CD4-positive, CD25-positive, alpha-beta regulatory T cell (primary cell): ENCODE measurements around the gene LRRC51. TPM values are rescaled to one million over a fixed set of nuclear protein-coding genes. Genes with fewer than 3 reads are reported as not detected.

Experiments used
- ATAC-seq, 2 donors: fragments of 150-1000 bp; cut with Tn5 transposase; one replicate each; pipeline ENCODE4 v1.10.0; 2021; ENCODE audit warnings: low read depth in 2 of 2, moderate number of reproducible peaks in 2 of 2, moderate library complexity in 1 of 2
- DNase-seq, 3 donors: peaks; one replicate each; pipeline versions ENCODE4 v3.0.0 to v3.0.0-alpha.2; 2012 to 2022; ENCODE audit warnings: mixed read lengths in 1 of 3
- H3K27ac ChIP-seq: one replicate; pipeline ENCODE4 v1.7.0; 2013; ENCODE audit warnings: mild to moderate bottlenecking, low read length; ENCODE audit not compliant: insufficient read depth, poor library complexity, severe bottlenecking
- H3K27me3 ChIP-seq: one replicate; pipeline ENCODE4 v1.7.0; 2013; ENCODE audit warnings: low read length; ENCODE audit not compliant: control insufficient read depth, insufficient read depth
- H3K36me3 ChIP-seq: one replicate; pipeline ENCODE4 v1.7.0; 2013; ENCODE audit warnings: mild to moderate bottlenecking, low read length, moderate library complexity; ENCODE audit not compliant: control insufficient read depth, insufficient read depth
- H3K4me1 ChIP-seq: 2 replicates; pipeline ENCODE4 v1.7.0; 2013; ENCODE audit warnings: mild to moderate bottlenecking, low read length; ENCODE audit not compliant: insufficient read depth, control insufficient read depth, poor library complexity, severe bottlenecking
- H3K4me3 ChIP-seq: one replicate; pipeline ENCODE4 v1.7.0; 2013; ENCODE audit warnings: low read depth, mild to moderate bottlenecking, low read length, moderate library complexity
- H3K9me3 ChIP-seq, 2 experiments: 1 replicate in 1 of 2; 2 replicates in 1 of 2; pipeline ENCODE4 v1.7.0; 2013; ENCODE audit warnings: low read length in 2 of 2, mild to moderate bottlenecking in 1 of 2, moderate library complexity in 1 of 2; ENCODE audit not compliant: control insufficient read depth in 2 of 2
- H3K27ac Mint-ChIP-seq, 3 donors: one replicate each; pipeline ENCODE4 v1.8.0; 2020 to 2022; ENCODE audit warnings: mild to moderate bottlenecking in 3 of 3, mixed read lengths in 3 of 3, moderate library complexity in 2 of 3
- H3K27me3 Mint-ChIP-seq: one replicate; pipeline ENCODE4 v1.8.0; 2022; ENCODE audit warnings: mild to moderate bottlenecking, mixed read lengths
- H3K36me3 Mint-ChIP-seq: one replicate; pipeline ENCODE4 v1.8.0; 2020; ENCODE audit warnings: mixed read lengths
- H3K4me1 Mint-ChIP-seq, 4 donors: one replicate each; pipeline ENCODE4 v1.8.0; 2020 to 2022; ENCODE audit warnings: mixed read lengths in 4 of 4, mild to moderate bottlenecking in 1 of 4
- H3K4me3 Mint-ChIP-seq, 4 donors: one replicate each; pipeline ENCODE4 v1.8.0; 2020 to 2022; ENCODE audit warnings: mild to moderate bottlenecking in 4 of 4, mixed read lengths in 4 of 4, moderate library complexity in 3 of 4
- H3K9me3 Mint-ChIP-seq, 7 donors: one replicate each; pipeline ENCODE4 v1.8.0; 2020 to 2022; ENCODE audit warnings: mixed read lengths in 7 of 7, mild to moderate bottlenecking in 3 of 7, moderate library complexity in 2 of 7
- polyA plus RNA-seq, 4 donors: library from polyadenylated mRNA; unstranded; fragments of 300-500 nt; fragmentation: Illumina TruSeq; gene quantifications; one replicate each; pipeline ENCODE4 v1.2.3, GENCODE V29; 2021
- total RNA-seq: library from RNA; stranded (reverse); gene quantifications from one replicate; pipeline ENCODE4 v1.2.3, GENCODE V29; 2022

The LRRC51 gene
- total and polyA plus RNA-seq, 5 donors from 2014 or later = 1.5 to 9.4 (median 4.0) TPM

DNA sequence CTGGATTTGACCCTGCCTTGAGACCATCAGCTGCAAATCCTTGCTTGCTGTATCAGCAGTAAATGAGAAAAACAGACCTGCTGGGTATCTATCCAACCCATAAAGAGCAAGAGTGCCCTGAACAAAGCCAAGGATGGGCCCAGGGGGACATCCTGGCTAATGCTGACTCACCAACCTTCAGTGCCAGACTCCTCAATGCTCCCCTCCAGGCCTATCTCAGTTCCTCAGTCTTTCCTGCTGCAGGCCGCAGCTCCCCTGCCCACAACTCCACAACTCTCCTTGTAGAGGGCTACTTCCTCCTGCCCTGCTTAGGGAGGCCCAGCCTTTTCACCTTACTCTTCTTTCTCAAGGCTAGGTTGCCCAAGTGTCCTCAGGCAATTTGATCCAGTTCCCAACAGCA, 19.8 kb downstream of the LRRC51 start:
- Mint-ChIP-seq H3K4me3 (peak overlapping the region in 2 of 4 donors; percentile 92 to 95), H3K27me3 (no peaks in the 10 kb centered on the region)

DNA sequence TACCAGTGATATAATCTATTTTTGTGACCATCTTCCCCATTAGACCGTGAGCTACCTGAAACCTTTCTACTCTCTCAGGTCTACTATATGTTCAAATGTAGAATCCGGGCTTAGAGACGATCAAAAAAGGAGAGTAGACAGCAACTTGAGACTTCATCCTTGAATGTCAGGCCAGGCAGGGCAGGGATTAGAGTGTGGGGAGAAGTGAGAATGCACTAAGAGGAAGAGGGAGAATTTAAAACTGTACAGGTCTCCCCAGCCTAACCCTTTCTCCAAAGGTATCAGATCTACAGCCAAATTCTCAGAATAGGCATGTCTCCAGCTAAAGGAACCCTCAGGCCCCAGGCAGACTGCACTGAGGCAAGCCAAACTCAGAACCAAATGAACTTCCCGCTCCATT, 21.5 kb downstream of the LRRC51 start:
- Histone ChIP-seq H3K9me3 (no peaks in the 10 kb centered on the region), H3K4me1 (peaks cover 31% of the 10 kb centered on the region), H3K27ac (peak overlapping the region; percentile 90), H3K36me3 (peaks cover 26% of the 10 kb centered on the region), H3K4me3 (peak overlapping the region; percentile 90), H3K27me3 (no peaks in the 10 kb centered on the region)
- Mint-ChIP-seq H3K4me1 (peaks cover 24 to 61% (median 33%) of the 10 kb centered on the region in 4 donors), H3K4me3 (peak overlapping the region; percentile 92 to 95 (median 92)), H3K9me3 (peaks cover 0 to 1% (median 0%) of the 10 kb centered on the region in 7 donors), H3K36me3 (peaks cover 13% of the 10 kb centered on the region), H3K27me3 (no peaks in the 10 kb centered on the region), H3K27ac (peak overlapping the region; percentile 94 to 98 (median 96))
- DNase-seq = no peak
- ATAC-seq = no peak

More for the DNA sequence above, 19.8 kb downstream of the LRRC51 start:
- Histone ChIP-seq H3K9me3 (no peaks in the 10 kb centered on the region), H3K4me3 (no peak overlapping the region), H3K36me3 (peaks cover 35% of the 10 kb centered on the region), H3K27me3 (no peaks in the 10 kb centered on the region), H3K27ac (no peak overlapping the region), H3K4me1 (peaks cover 31% of the 10 kb centered on the region)
- H3K9me3 Mint-ChIP-seq = peaks cover 0 to 1% (median 0%) of the 10 kb centered on the region in 7 donors
- H3K4me1 Mint-ChIP-seq = peaks cover 24 to 60% (median 33%) of the 10 kb centered on the region in 4 donors
- peak overlapping the region; percentile 94 to 98 (median 96) for H3K27ac Mint-ChIP-seq
- ATAC-seq (no peak), DNase-seq (no peak)
- H3K36me3 Mint-ChIP-seq = peaks cover 18% of the 10 kb centered on the region

DNA sequence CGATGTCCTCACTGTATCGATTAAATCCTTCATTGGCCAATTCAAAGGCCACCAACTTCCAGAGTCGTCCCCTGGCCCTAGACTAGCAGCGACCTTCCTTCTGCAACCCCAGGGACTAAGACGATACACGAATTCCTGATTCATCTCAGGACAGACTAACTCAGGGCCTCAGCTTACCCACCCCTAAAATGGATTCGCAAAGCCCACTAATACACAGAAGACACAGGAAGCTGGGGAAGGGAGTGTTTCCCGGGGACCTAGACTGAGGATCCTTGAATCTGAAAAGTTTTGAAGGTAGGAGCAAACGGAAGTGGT, 21.9 kb downstream of the LRRC51 start:
- Histone ChIP-seq H3K27me3 (no peaks in the 10 kb centered on the region), H3K4me1 (peaks cover 31% of the 10 kb centered on the region), H3K9me3 (no peaks in the 10 kb centered on the region), H3K27ac (peak overlapping the region; percentile 90), H3K4me3 (peak overlapping the region; percentile 90), H3K36me3 (peaks cover 24% of the 10 kb centered on the region)
- no peak for ATAC-seq
- peak overlapping the region; percentile 92 to 95 (median 92) for H3K4me3 Mint-ChIP-seq
- DNase-seq = no peak
- peaks cover 24 to 61% (median 34%) of the 10 kb centered on the region in 4 donors for H3K4me1 Mint-ChIP-seq
- H3K36me3 Mint-ChIP-seq = peaks cover 16% of the 10 kb centered on the region
- peaks cover 0 to 1% (median 0%) of the 10 kb centered on the region in 7 donors for H3K9me3 Mint-ChIP-seq
- H3K27ac Mint-ChIP-seq = peak overlapping the region; percentile 94 to 98 (median 96)
- H3K27me3 Mint-ChIP-seq = no peaks in the 10 kb centered on the region

DNA sequence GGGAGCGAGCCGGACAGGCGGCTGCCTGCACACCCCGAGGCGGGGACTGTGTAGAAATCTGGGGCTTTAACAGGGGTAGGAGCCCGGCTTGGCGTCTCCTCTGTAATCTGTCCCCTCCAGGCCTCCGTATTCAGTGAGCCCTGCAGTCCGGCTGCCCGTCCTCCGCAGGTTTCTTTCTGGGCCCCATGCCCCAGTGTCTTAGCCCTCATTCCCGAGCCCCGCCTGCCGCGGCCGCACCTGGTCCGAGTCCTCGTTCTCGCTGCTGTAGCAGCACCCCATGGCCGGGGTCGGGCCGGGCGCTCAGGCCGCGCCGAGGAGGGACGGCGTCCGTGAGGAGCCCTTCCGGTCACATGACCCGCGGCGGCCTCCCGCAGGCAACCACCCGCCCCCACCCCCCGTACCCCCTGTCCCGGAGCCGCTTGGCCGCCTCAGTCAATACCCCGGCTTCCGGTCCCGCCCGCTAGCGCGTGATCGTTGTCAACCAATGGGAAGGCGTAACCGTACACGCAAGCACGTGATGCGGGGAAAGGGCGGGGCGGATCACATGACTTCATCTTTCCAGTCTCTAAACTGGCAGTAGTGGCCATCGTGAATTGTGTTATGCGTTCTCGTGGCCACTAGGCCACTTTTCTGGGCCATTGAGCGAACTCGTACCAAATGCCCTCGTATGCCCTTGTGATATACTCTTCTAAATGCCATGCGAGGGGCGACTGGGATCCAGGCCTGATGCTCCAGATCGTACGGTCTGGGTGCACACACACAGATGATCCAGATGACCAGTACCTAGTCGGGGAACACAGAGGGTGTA, 22.5 kb downstream of the LRRC51 start, which contains the start of gene LAMTOR1:
Gene LAMTOR1 (minus strand): TSS at position 352 of the 808 bp plus-strand sequence. CDS start 73 bp downstream, at position 279.
- peaks cover 0 to 1% (median 0%) of the 10 kb centered on the region in 7 donors for H3K9me3 Mint-ChIP-seq
- peak within 1 kb of the TSS; percentile 90 for H3K4me3 ChIP-seq
- peak; percentile 96 to 98 for ATAC-seq
- H3K36me3 Mint-ChIP-seq = peaks cover 16% of the 10 kb centered on the region
- peak within 1 kb of the TSS; percentile 92 to 95 (median 92) for H3K4me3 Mint-ChIP-seq
- H3K4me1 Mint-ChIP-seq = peaks cover 24 to 58% (median 34%) of the 10 kb centered on the region in 4 donors
- peak within 1 kb of the TSS; percentile 96 to 98 (median 97) for H3K27ac Mint-ChIP-seq
- no peaks in the 10 kb centered on the region for H3K27me3 ChIP-seq
- no peaks in the 10 kb centered on the region for H3K27me3 Mint-ChIP-seq
- no peaks in the 10 kb centered on the region for H3K9me3 ChIP-seq
- peak; percentile 96 to 99 (median 97) for DNase-seq
- H3K36me3 ChIP-seq = peaks cover 22% of the 10 kb centered on the region
- peaks cover 31% of the 10 kb centered on the region for H3K4me1 ChIP-seq
- peak within 1 kb of the TSS; percentile 90 for H3K27ac ChIP-seq

DNA sequence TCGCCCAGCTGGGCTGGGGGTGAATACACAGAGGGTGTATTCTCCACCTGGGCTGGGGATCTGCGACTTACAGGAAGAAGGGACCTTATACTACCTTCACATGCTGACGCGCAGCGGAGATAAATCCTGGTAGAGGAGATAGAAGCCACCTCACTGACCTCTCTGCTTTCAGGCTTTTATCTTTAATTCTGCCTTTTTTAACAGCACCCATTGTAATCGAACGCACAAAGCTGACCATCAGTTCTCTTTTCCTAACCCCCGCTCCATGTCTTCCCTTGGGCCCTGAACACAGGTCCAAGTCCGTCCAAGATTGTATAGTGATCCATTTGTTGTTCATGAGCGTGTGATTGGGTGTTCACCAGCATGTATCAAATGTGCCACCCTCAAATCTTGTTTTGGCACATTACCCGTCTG, 23.1 kb downstream of the LRRC51 start:
- H3K27ac Mint-ChIP-seq = peak overlapping the region; percentile 96 to 98 (median 97)
- no peaks in the 10 kb centered on the region for H3K27me3 Mint-ChIP-seq
- ATAC-seq (no peak), DNase-seq (no peak)
- Histone ChIP-seq H3K27ac (peak overlapping the region; percentile 90), H3K27me3 (no peaks in the 10 kb centered on the region), H3K36me3 (peaks cover 22% of the 10 kb centered on the region), H3K4me3 (peak overlapping the region; percentile 58), H3K4me1 (peaks cover 31% of the 10 kb centered on the region), H3K9me3 (no peaks in the 10 kb centered on the region)
- peak overlapping the region; percentile 92 to 95 (median 92) for H3K4me3 Mint-ChIP-seq
- peaks cover 0 to 1% (median 0%) of the 10 kb centered on the region in 7 donors for H3K9me3 Mint-ChIP-seq
- peaks cover 16% of the 10 kb centered on the region for H3K36me3 Mint-ChIP-seq
- peaks cover 24 to 58% (median 34%) of the 10 kb centered on the region in 4 donors for H3K4me1 Mint-ChIP-seq

DNA sequence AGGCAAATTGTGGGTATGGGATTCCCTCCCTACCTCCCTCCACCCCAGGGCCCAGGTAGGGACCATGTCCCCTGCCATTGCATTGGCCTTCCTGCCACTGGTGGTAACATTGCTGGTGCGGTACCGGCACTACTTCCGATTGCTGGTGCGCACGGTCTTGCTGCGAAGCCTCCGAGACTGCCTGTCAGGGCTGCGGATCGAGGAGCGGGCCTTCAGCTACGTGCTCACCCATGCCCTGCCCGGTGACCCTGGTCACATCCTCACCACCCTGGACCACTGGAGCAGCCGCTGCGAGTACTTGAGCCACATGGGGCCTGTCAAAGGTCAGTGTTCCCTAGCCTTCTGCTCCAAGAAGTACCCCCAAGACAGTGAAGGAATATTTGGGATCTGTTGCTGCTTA, 25.2 kb downstream of the LRRC51 start, which contains the start of gene TOMT:
Gene TOMT (plus strand): TSS at position 37 of the 400 bp plus-strand sequence. CDS start 28 bp downstream, at position 65.
- peaks cover 24% of the 10 kb centered on the region for H3K4me1 ChIP-seq
- no peaks in the 10 kb centered on the region for H3K27me3 ChIP-seq
- H3K4me3 ChIP-seq = no peak within 1 kb of the TSS
- no peak for ATAC-seq
- Mint-ChIP-seq H3K4me3 (peak within 1 kb of the TSS in 2 of 4 donors; percentile 43 to 92), H3K4me1 (peaks cover 22 to 46% (median 30%) of the 10 kb centered on the region in 4 donors), H3K27ac (peak within 1 kb of the TSS; percentile 83 to 98 (median 96)), H3K27me3 (no peaks in the 10 kb centered on the region), H3K9me3 (peaks cover 0 to 1% (median 0%) of the 10 kb centered on the region in 7 donors), H3K36me3 (peaks cover 23% of the 10 kb centered on the region)
- no peak within 1 kb of the TSS for H3K27ac ChIP-seq
- H3K9me3 ChIP-seq = no peaks in the 10 kb centered on the region
- peaks cover 18% of the 10 kb centered on the region for H3K36me3 ChIP-seq
- no peak for DNase-seq

DNA sequence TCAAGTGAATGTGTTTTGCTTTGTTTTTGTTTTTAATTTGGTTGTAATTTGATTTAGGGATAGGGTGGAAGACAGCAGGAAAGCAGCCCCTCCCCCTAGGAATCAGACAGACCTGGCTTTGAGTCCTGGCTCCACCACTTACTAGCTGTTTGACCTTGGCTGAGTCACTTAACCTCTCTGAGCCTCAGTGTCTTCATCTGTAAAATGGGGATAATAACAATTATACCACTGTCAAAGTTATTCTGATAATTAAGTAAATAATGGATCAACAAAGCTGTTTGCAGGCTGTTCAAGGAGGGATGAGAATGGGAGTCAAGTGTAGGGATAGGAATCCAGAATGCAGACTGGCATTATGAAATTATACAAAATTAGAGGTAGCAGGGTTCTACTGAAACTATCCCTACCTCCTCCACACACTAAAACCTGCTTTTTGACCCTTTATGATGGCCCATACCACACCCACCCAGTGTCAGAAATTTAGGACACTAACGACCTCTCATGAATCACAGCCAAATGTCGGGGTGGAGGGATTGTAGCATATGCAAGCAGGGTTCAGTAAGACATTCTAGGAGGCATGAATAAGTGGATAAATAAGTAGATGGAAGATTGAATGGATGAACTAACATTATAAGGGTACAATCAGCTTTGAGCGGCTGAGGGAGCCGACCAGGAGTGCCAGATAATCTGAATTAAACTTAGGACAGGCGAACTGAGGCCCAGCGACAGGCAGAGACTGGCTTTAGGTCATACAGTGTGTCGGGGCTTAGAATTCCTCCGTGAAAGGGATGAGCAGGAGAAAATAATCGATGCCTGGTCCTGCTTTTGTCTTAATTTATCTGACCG, 30.9 kb downstream of the LRRC51 start:
- Histone ChIP-seq H3K27me3 (no peaks in the 10 kb centered on the region), H3K36me3 (peaks cover 18% of the 10 kb centered on the region), H3K27ac (peak overlapping the region; percentile 96), H3K9me3 (no peaks in the 10 kb centered on the region), H3K4me3 (peak overlapping the region; percentile 93), H3K4me1 (peaks cover 19% of the 10 kb centered on the region)
- H3K9me3 Mint-ChIP-seq = no peaks in the 10 kb centered on the region
- peak overlapping the region; percentile 98 to 100 (median 99) for H3K27ac Mint-ChIP-seq
- DNase-seq (no peak), ATAC-seq (no peak)
- peak overlapping the region; percentile 92 to 97 (median 96) for H3K4me3 Mint-ChIP-seq
- H3K27me3 Mint-ChIP-seq = peaks cover 11% of the 10 kb centered on the region
- H3K36me3 Mint-ChIP-seq = peaks cover 12% of the 10 kb centered on the region
- H3K4me1 Mint-ChIP-seq = peaks cover 0 to 30% (median 21%) of the 10 kb centered on the region in 4 donors
